ENCODE measurements around the gene GPC4. TPM values are rescaled to one million over a fixed set of nuclear protein-coding genes. Genes with fewer than 3 reads are reported as not detected.

GPC4 gene
- total RNA-seq, 1 experiment from 2014 or later, result not detected

GRCh38 chrX:133353233-133353632 lies 62.1 kb downstream of the GPC4 start:
- Histone ChIP-seq H3K9ac (ENCODE audit: low read length) (no peak overlapping the region), H3K36me3 (ENCODE audit: insufficient read depth, low read length) (no peaks in the 10 kb centered on the region), H3K4me1 (ENCODE audit: low read length) (no peaks in the 10 kb centered on the region), H3K27me3 (ENCODE audit: low read length) (no peaks in the 10 kb centered on the region), H3K27ac (ENCODE audit: low read length) (no peak overlapping the region), H3K4me2 (ENCODE audit: low read depth, low read length, poor library complexity, severe bottlenecking) (no peak overlapping the region), H3K79me2 (ENCODE audit: low read length) (no peaks in the 10 kb centered on the region), H3K9me2 (replicated peaks; ENCODE audit: insufficient read depth, low read length) (no peaks in the 10 kb centered on the region), H4K20me1 (ENCODE audit: insufficient read depth, low read depth, low read length) (no peaks in the 10 kb centered on the region), H2AFZ (ENCODE audit: low read length) (no peak overlapping the region), H3K4me3 (ENCODE audit: low read length) (no peak overlapping the region), H3K9me3 (ENCODE audit: low read length) (no peaks in the 10 kb centered on the region)
- DNase-seq, result no peak

- Histone ChIP-seq H3K9me2 (replicated peaks; ENCODE audit: insufficient read depth, low read length) (no peaks in the 10 kb centered on the region), H3K4me3 (ENCODE audit: low read length) (no peak overlapping the region), H3K9me3 (ENCODE audit: low read length) (no peaks in the 10 kb centered on the region), H4K20me1 (ENCODE audit: insufficient read depth, low read depth, low read length) (no peaks in the 10 kb centered on the region), H3K4me1 (ENCODE audit: low read length) (no peaks in the 10 kb centered on the region), H3K36me3 (ENCODE audit: insufficient read depth, low read length) (no peaks in the 10 kb centered on the region), H3K79me2 (ENCODE audit: low read length) (no peaks in the 10 kb centered on the region), H3K27me3 (ENCODE audit: low read length) (no peaks in the 10 kb centered on the region), H2AFZ (ENCODE audit: low read length) (no peak overlapping the region), H3K4me2 (ENCODE audit: low read depth, low read length, poor library complexity, severe bottlenecking) (no peak overlapping the region), H3K27ac (ENCODE audit: low read length) (no peak overlapping the region), H3K9ac (ENCODE audit: low read length) (no peak overlapping the region)
- no peak for DNase-seq
Observed at GRCh38 chrX:133350751-133351150, 64.5 kb downstream of the GPC4 start.

GRCh38 chrX:133346026-133346425 lies 69.3 kb downstream of the GPC4 start:
- no peaks in the 10 kb centered on the region for H3K4me1 ChIP-seq (ENCODE audit: low read length)
- H3K9ac ChIP-seq (ENCODE audit: low read length), result no peak overlapping the region
- no peaks in the 10 kb centered on the region for H4K20me1 ChIP-seq (ENCODE audit: insufficient read depth, low read depth, low read length)
- H3K79me2 ChIP-seq (ENCODE audit: low read length), result no peaks in the 10 kb centered on the region
- H3K9me3 ChIP-seq (ENCODE audit: low read length), result no peaks in the 10 kb centered on the region
- no peak overlapping the region for H3K4me3 ChIP-seq (ENCODE audit: low read length)
- H3K9me2 ChIP-seq (replicated peaks; ENCODE audit: insufficient read depth, low read length), result no peaks in the 10 kb centered on the region
- H3K36me3 ChIP-seq (ENCODE audit: insufficient read depth, low read length), result no peaks in the 10 kb centered on the region
- no peak for DNase-seq
- no peak overlapping the region for H3K27ac ChIP-seq (ENCODE audit: low read length)
- H2AFZ ChIP-seq (ENCODE audit: low read length), result no peak overlapping the region
- H3K4me2 ChIP-seq (ENCODE audit: low read depth, low read length, poor library complexity, severe bottlenecking), result no peak overlapping the region
- no peaks in the 10 kb centered on the region for H3K27me3 ChIP-seq (ENCODE audit: low read length)

GRCh38 chrX:133339566-133339965 lies 75.7 kb downstream of the GPC4 start:
- Histone ChIP-seq H3K4me3 (ENCODE audit: low read length) (no peak overlapping the region), H2AFZ (ENCODE audit: low read length) (no peak overlapping the region), H3K79me2 (ENCODE audit: low read length) (no peaks in the 10 kb centered on the region), H3K27ac (ENCODE audit: low read length) (no peak overlapping the region), H3K36me3 (ENCODE audit: insufficient read depth, low read length) (no peaks in the 10 kb centered on the region), H3K4me1 (ENCODE audit: low read length) (no peaks in the 10 kb centered on the region), H3K9me2 (replicated peaks; ENCODE audit: insufficient read depth, low read length) (no peaks in the 10 kb centered on the region), H3K27me3 (ENCODE audit: low read length) (no peaks in the 10 kb centered on the region), H4K20me1 (ENCODE audit: insufficient read depth, low read depth, low read length) (no peaks in the 10 kb centered on the region), H3K9ac (ENCODE audit: low read length) (no peak overlapping the region), H3K9me3 (ENCODE audit: low read length) (no peaks in the 10 kb centered on the region), H3K4me2 (ENCODE audit: low read depth, low read length, poor library complexity, severe bottlenecking) (no peak overlapping the region)
- DNase-seq, result no peak

- no peak overlapping the region for H3K9ac ChIP-seq (ENCODE audit: low read length)
- H3K4me1 ChIP-seq (ENCODE audit: low read length), result no peaks in the 10 kb centered on the region
- no peaks in the 10 kb centered on the region for H3K9me3 ChIP-seq (ENCODE audit: low read length)
- no peak overlapping the region for H2AFZ ChIP-seq (ENCODE audit: low read length)
- H3K79me2 ChIP-seq (ENCODE audit: low read length), result no peaks in the 10 kb centered on the region
- no peak overlapping the region for H3K4me3 ChIP-seq (ENCODE audit: low read length)
- no peaks in the 10 kb centered on the region for H3K9me2 ChIP-seq (replicated peaks; ENCODE audit: insufficient read depth, low read length)
- no peak overlapping the region for H3K4me2 ChIP-seq (ENCODE audit: low read depth, low read length, poor library complexity, severe bottlenecking)
- H3K27ac ChIP-seq (ENCODE audit: low read length), result no peak overlapping the region
- DNase-seq, result no peak
- no peaks in the 10 kb centered on the region for H3K27me3 ChIP-seq (ENCODE audit: low read length)
- no peaks in the 10 kb centered on the region for H3K36me3 ChIP-seq (ENCODE audit: insufficient read depth, low read length)
- no peaks in the 10 kb centered on the region for H4K20me1 ChIP-seq (ENCODE audit: insufficient read depth, low read depth, low read length)
Observed at GRCh38 chrX:133337250-133337649, 78.0 kb downstream of the GPC4 start.

GRCh38 chrX:133335027-133335426 lies 80.3 kb downstream of the GPC4 start:
- no peaks in the 10 kb centered on the region for H3K79me2 ChIP-seq (ENCODE audit: low read length)
- no peak overlapping the region for H3K4me2 ChIP-seq (ENCODE audit: low read depth, low read length, poor library complexity, severe bottlenecking)
- H3K27me3 ChIP-seq (ENCODE audit: low read length), result no peaks in the 10 kb centered on the region
- no peak overlapping the region for H2AFZ ChIP-seq (ENCODE audit: low read length)
- H3K27ac ChIP-seq (ENCODE audit: low read length), result no peak overlapping the region
- no peaks in the 10 kb centered on the region for H3K9me2 ChIP-seq (replicated peaks; ENCODE audit: insufficient read depth, low read length)
- peak; percentile 85 for DNase-seq
- H3K4me3 ChIP-seq (ENCODE audit: low read length), result no peak overlapping the region
- no peaks in the 10 kb centered on the region for H4K20me1 ChIP-seq (ENCODE audit: insufficient read depth, low read depth, low read length)
- no peaks in the 10 kb centered on the region for H3K4me1 ChIP-seq (ENCODE audit: low read length)
- H3K36me3 ChIP-seq (ENCODE audit: insufficient read depth, low read length), result no peaks in the 10 kb centered on the region
- no peaks in the 10 kb centered on the region for H3K9me3 ChIP-seq (ENCODE audit: low read length)
- no peak overlapping the region for H3K9ac ChIP-seq (ENCODE audit: low read length)

GRCh38 chrX:133333154-133333750 lies 82.0 kb downstream of the GPC4 start:
- no peak for DNase-seq
- H3K4me3 ChIP-seq (ENCODE audit: low read length), result no peak overlapping the region
- no peaks in the 10 kb centered on the region for H3K36me3 ChIP-seq (ENCODE audit: insufficient read depth, low read length)
- H3K4me1 ChIP-seq (ENCODE audit: low read length), result no peaks in the 10 kb centered on the region
- no peak overlapping the region for H2AFZ ChIP-seq (ENCODE audit: low read length)
- H3K9me3 ChIP-seq (ENCODE audit: low read length), result no peaks in the 10 kb centered on the region
- no peaks in the 10 kb centered on the region for H3K27me3 ChIP-seq (ENCODE audit: low read length)
- H3K79me2 ChIP-seq (ENCODE audit: low read length), result no peaks in the 10 kb centered on the region
- no peaks in the 10 kb centered on the region for H3K9me2 ChIP-seq (replicated peaks; ENCODE audit: insufficient read depth, low read length)
- no peak overlapping the region for H3K9ac ChIP-seq (ENCODE audit: low read length)
- no peaks in the 10 kb centered on the region for H4K20me1 ChIP-seq (ENCODE audit: insufficient read depth, low read depth, low read length)
- H3K4me2 ChIP-seq (ENCODE audit: low read depth, low read length, poor library complexity, severe bottlenecking), result no peak overlapping the region
- H3K27ac ChIP-seq (ENCODE audit: low read length), result no peak overlapping the region

- Histone ChIP-seq H4K20me1 (ENCODE audit: insufficient read depth, low read depth, low read length) (no peaks in the 10 kb centered on the region), H3K27ac (ENCODE audit: low read length) (no peak overlapping the region), H3K9me3 (ENCODE audit: low read length) (no peaks in the 10 kb centered on the region), H3K27me3 (ENCODE audit: low read length) (no peaks in the 10 kb centered on the region), H2AFZ (ENCODE audit: low read length) (no peak overlapping the region), H3K36me3 (ENCODE audit: insufficient read depth, low read length) (no peaks in the 10 kb centered on the region), H3K4me3 (ENCODE audit: low read length) (no peak overlapping the region), H3K9me2 (replicated peaks; ENCODE audit: insufficient read depth, low read length) (no peaks in the 10 kb centered on the region), H3K4me2 (ENCODE audit: low read depth, low read length, poor library complexity, severe bottlenecking) (no peak overlapping the region), H3K79me2 (ENCODE audit: low read length) (no peaks in the 10 kb centered on the region), H3K9ac (ENCODE audit: low read length) (no peak overlapping the region), H3K4me1 (ENCODE audit: low read length) (no peaks in the 10 kb centered on the region)
- DNase-seq, result no peak
Observed at GRCh38 chrX:133332737-133333136, 82.6 kb downstream of the GPC4 start.

GRCh38 chrX:133330956-133331355 lies 84.3 kb downstream of the GPC4 start:
- Histone ChIP-seq H3K79me2 (ENCODE audit: low read length) (no peaks in the 10 kb centered on the region), H3K36me3 (ENCODE audit: insufficient read depth, low read length) (no peaks in the 10 kb centered on the region), H2AFZ (ENCODE audit: low read length) (no peak overlapping the region), H4K20me1 (ENCODE audit: insufficient read depth, low read depth, low read length) (no peaks in the 10 kb centered on the region), H3K27me3 (ENCODE audit: low read length) (no peaks in the 10 kb centered on the region), H3K4me3 (ENCODE audit: low read length) (no peak overlapping the region), H3K9me3 (ENCODE audit: low read length) (no peaks in the 10 kb centered on the region), H3K27ac (ENCODE audit: low read length) (no peak overlapping the region), H3K4me1 (ENCODE audit: low read length) (no peaks in the 10 kb centered on the region), H3K4me2 (ENCODE audit: low read depth, low read length, poor library complexity, severe bottlenecking) (no peak overlapping the region), H3K9me2 (replicated peaks; ENCODE audit: insufficient read depth, low read length) (no peaks in the 10 kb centered on the region), H3K9ac (ENCODE audit: low read length) (no peak overlapping the region)
- no peak for DNase-seq
